Measurements from ENCODE around the gene ADRA2B. TPM values are rescaled to one million over a fixed set of nuclear protein-coding genes. Genes with fewer than 3 reads are reported as not detected.

Gene ADRA2B
- total RNA-seq, 4 donors from 2014 or later = 2.1 to 6.0 (median 4.0) TPM

DNA sequence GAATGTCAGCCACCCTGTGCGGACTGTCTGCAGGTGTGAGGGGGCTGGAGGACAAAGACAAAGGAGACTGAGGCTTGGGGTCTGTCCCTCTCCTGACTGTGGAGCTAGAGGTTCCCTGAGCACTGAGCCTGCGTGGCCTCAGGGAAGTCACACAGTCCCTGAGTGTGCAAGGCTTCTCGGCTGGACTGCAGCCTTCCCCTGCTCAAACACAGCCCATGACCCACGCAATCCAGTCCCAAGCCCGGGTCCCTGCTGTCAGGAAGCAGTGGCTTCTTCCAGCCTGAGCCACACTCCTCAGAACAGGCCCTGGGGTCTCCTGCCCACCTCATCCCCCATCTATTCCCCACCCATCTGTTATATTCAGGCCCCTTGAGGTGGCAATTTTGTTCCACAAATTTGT, 19.2 kb upstream of the ADRA2B start:
- TF ChIP-seq POLR2AphosphoS5 (IDR thresholded peaks at IDR 0.05) (no peak), EP300 (IDR thresholded peaks at IDR 0.05) (no peak), POLR2A (IDR thresholded peaks at IDR 0.05; ENCODE audit: low read depth) (no peak)
- TF ChIP-seq, protein P1, sequence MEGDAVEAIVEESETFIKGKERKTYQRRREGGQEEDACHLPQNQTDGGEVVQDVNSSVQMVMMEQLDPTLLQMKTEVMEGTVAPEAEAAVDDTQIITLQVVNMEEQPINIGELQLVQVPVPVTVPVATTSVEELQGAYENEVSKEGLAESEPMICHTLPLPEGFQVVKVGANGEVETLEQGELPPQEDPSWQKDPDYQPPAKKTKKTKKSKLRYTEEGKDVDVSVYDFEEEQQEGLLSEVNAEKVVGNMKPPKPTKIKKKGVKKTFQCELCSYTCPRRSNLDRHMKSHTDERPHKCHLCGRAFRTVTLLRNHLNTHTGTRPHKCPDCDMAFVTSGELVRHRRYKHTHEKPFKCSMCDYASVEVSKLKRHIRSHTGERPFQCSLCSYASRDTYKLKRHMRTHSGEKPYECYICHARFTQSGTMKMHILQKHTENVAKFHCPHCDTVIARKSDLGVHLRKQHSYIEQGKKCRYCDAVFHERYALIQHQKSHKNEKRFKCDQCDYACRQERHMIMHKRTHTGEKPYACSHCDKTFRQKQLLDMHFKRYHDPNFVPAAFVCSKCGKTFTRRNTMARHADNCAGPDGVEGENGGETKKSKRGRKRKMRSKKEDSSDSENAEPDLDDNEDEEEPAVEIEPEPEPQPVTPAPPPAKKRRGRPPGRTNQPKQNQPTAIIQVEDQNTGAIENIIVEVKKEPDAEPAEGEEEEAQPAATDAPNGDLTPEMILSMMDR (IDR thresholded peaks at IDR 0.05) = no peak
- no peaks in the 10 kb centered on the region for H3K9me3 ChIP-seq
- H3K4me3 ChIP-seq = no peak overlapping the region
- DNase-seq (ENCODE audit: extremely low spot score) = no peak
- WGBS = 73% methylated on average over 5 of the region's 5 CpGs
- intact Hi-C loops (cut with DNase I) = loop anchor here (10.0 kb wide), 1 partner anchor 369 kb away; the partner anchor contains the start of gene NEURL3
- H3K4me1 ChIP-seq = no peaks in the 10 kb centered on the region
- no peaks in the 10 kb centered on the region for H3K36me3 ChIP-seq
- H3K27me3 ChIP-seq = peaks cover 0 to 54% (median 0%) of the 10 kb centered on the region in 4 donors
- no peak overlapping the region for H3K27ac ChIP-seq (replicated peaks in 1 of 4)

DNA sequence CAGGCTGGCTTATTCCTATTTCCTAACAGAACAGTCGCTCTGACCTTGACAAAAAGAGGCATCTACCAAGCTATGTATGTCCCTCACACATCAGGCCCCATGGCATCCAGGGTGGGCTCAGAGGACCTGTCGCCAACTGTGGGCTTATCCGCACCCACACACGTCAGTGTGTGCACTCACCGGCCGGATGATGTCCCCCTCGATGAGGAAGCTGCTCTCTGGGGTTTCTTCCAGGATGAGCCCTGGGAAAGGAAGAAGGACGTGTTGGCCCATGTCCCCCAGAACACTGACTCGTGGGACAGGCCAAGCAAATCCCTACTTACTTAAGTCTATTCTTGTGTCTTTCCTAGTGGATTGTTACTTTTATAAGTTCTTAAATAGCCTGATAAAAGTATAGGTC, 18.8 kb upstream of the ADRA2B start:
- WGBS = 85% methylated on average over 9 of the region's 9 CpGs
- intact Hi-C loops (cut with DNase I) = loop anchor here (10.0 kb wide), 1 partner anchor 370 kb away; the partner anchor contains the start of gene NEURL3

DNA sequence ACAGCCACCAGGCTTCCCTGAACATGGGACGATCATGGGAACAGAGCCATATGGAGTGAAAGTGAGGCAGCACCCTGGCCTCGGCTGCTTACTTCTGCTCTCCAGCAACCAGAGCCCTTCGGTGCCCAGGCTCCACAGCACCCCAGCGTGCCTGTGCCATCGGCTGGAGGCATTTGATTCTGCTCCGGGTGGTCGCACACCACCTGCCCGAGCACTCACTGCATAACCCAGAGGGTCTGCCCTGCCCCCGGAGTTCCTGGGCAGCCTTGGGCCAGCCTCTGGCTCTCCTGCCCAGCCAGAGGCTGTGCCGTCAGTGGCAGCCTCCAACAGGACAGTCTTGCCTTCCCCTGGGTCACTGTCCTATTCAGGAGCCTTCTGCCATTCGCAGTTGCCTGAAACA, 18.1 kb upstream of the ADRA2B start:
- H3K9me3 ChIP-seq = no peaks in the 10 kb centered on the region
- TF ChIP-seq POLR2AphosphoS5 (IDR thresholded peaks at IDR 0.05) = no peak
- no peak for TF ChIP-seq POLR2A (IDR thresholded peaks at IDR 0.05; ENCODE audit: low read depth)
- TF ChIP-seq EP300 (IDR thresholded peaks at IDR 0.05) = no peak
- TF ChIP-seq, protein P1 (IDR thresholded peaks at IDR 0.05) = no peak
- no peak overlapping the region for H3K4me3 ChIP-seq
- no peak for DNase-seq (ENCODE audit: extremely low spot score)
- intact Hi-C loops (cut with DNase I) = loop anchor here (10.0 kb wide), 1 partner anchor 370 kb away; the partner anchor contains the start of gene NEURL3
- H3K27ac ChIP-seq (replicated peaks in 1 of 4) = no peak overlapping the region
- H3K4me1 ChIP-seq = no peaks in the 10 kb centered on the region
- peaks cover 0 to 57% (median 0%) of the 10 kb centered on the region in 4 donors for H3K27me3 ChIP-seq
- H3K36me3 ChIP-seq = no peaks in the 10 kb centered on the region
- WGBS = 87% methylated on average over 9 of the region's 11 CpGs

More for the DNA sequence above, 18.8 kb upstream of the ADRA2B start:
- TF ChIP-seq, protein P1 (IDR thresholded peaks at IDR 0.05) = no peak
- TF ChIP-seq POLR2A (IDR thresholded peaks at IDR 0.05; ENCODE audit: low read depth) (no peak), POLR2AphosphoS5 (IDR thresholded peaks at IDR 0.05) (no peak), EP300 (IDR thresholded peaks at IDR 0.05) (no peak)
- Histone ChIP-seq H3K27me3 (peaks cover 0 to 57% (median 0%) of the 10 kb centered on the region in 4 donors), H3K4me3 (no peak overlapping the region), H3K27ac (replicated peaks in 1 of 4) (no peak overlapping the region), H3K9me3 (no peaks in the 10 kb centered on the region), H3K36me3 (no peaks in the 10 kb centered on the region), H3K4me1 (no peaks in the 10 kb centered on the region)
- no peak for DNase-seq (ENCODE audit: extremely low spot score)

DNA sequence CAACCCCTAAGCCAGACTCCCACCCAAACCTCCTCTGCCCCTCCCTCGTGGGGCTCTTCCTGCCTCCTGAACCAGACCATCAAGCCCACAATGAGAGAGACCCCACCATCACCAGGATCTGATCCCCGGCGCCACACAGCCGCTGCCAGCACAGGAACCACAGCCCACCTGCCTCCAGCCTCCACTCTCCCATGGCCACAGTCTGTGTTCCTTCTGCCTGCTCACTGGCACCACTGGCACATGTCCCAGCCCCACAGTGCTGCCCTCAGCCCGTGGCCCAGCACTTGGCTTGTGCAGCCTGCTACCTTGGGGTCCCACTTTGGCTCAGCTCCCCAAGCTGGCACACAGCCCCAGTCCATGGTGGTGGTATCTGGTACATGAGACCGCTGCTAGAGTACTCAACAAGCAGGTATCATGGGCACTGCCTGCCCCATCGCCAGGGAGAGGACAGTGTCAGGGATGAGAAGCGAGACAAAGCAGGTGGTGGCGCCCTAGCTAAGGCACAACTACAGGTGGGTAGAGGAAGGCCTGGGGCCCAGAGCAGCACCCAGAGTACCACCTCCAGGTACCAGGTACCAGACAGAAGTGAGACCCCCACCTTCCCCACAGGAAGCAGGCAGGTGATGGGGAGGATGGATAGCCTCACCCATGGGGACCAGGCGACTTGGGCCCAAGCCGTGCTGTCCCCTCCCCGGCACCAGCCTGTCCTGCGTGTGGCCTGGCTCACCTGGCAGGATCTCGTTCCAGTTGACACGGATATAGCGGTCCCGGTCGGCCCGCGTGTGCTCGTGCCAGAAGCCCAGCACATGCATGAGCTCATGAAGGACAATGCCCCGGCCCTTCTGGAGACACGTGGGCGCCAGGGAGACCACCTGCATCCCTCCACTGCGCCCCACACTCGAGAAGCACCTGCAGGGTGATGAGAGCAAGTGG, 15.7 kb upstream of the ADRA2B start:
- DNase-seq (ENCODE audit: extremely low spot score) = no peak
- 88% methylated on average over 26 of the region's 26 CpGs for WGBS
- intact Hi-C loops (cut with DNase I) = loop anchor here (10.0 kb wide), 1 partner anchor 373 kb away; the partner anchor contains the start of gene NEURL3
- no peaks in the 10 kb centered on the region for H3K9me3 ChIP-seq
- H3K27me3 ChIP-seq = peaks cover 0 to 42% (median 0%) of the 10 kb centered on the region in 4 donors
- H3K36me3 ChIP-seq = no peaks in the 10 kb centered on the region
- no peak for TF ChIP-seq EP300 (IDR thresholded peaks at IDR 0.05)
- no peak for TF ChIP-seq POLR2A (IDR thresholded peaks at IDR 0.05; ENCODE audit: low read depth)
- TF ChIP-seq, protein P1 (IDR thresholded peaks at IDR 0.05) = no peak
- TF ChIP-seq POLR2AphosphoS5 (IDR thresholded peaks at IDR 0.05) = no peak
- H3K4me3 ChIP-seq = no peak overlapping the region
- H3K27ac ChIP-seq (replicated peaks in 1 of 4) = no peak overlapping the region
- no peaks in the 10 kb centered on the region for H3K4me1 ChIP-seq

Data from esophagus muscularis mucosa (tissue), 4 donors.